ENCODE results near the gene NPAS3.

Gene NPAS3

DNA sequence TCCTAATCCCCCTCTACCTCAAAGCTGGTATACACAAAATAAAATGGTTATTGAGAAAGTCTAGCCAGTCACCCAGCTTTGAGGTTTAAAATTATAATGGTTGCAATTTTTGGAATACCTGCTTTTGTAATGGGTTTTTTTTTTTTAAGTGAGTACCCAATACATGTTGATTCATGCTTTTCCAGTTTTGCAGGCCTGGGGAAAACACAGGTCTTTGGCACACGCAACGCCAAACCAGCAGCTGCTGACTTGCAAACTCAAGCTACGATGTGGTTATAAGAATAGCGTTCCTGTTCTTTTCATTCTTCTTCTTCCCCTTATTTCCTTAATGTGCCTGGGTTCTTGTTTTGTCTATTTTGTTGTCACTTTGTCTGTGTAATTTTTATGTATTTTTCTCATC lies 779.2 kb downstream of the NPAS3 start:
- DNase-seq (ENCODE audit: low spot score): no peak

DNA sequence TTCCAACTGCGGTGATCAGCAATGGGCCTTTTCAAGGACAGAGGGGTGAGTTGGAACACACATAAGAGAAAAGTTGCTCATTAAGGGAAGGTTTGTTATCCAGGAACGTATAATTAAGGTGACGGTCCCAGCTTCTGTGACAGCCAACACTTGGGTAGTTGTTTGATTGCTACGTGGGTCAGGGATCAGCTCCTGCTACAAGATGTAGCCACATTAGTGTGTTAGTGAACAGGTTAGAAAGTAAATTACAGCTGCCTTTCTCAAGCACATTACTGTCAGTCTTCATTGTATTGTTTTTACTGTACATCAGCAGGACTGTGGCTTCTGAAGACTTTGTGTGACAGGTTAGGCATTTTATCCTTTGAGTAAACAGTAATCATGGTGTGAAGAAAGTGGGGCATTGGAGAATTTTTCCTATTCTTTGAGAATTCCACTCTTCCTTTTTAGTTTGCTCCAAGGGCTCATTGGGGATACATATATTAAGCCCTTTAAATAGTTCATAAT lies 781.7 kb downstream of the NPAS3 start:
- DNase-seq (ENCODE audit: low spot score): no peak

DNA sequence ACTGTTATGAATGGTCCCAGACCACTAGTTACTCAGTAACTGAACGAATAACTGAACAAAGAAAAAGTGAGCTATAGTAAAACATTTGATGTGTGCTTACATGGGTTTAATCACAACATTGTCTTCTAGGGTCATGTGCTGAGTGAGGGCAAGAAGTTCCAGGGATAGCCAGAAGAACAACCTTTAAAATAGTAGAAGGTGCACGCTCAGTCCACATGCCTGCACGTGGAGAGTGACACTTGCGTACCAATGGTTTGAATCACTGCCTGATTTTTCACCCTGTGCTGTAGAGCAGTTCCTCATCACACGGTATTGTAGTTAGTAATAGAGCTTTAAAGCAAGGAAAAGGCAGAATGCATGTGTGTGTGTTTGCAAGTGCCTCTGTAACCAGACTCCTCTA lies 788.0 kb downstream of the NPAS3 start:
- DNase-seq (ENCODE audit: low spot score): no peak

DNA sequence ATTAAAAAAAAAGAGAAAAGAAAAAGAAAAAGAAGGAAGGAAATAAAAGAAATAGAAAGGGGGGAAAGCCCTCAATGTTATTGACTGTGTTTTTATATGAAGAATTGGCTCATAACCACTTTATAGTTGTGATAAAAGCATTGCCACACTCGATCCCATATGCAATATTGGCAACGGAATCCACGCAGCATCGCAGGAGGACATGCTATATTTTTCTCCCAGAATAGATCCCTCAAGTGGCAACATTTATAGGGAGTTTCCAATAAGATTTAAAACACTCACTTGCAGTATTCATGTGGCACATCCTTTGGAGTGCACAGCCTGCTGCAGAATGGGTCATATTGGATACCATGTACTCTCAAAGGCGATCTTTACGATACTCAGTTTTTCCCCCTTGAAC lies 788.9 kb downstream of the NPAS3 start:
- no peak for DNase-seq (ENCODE audit: low spot score)

DNA sequence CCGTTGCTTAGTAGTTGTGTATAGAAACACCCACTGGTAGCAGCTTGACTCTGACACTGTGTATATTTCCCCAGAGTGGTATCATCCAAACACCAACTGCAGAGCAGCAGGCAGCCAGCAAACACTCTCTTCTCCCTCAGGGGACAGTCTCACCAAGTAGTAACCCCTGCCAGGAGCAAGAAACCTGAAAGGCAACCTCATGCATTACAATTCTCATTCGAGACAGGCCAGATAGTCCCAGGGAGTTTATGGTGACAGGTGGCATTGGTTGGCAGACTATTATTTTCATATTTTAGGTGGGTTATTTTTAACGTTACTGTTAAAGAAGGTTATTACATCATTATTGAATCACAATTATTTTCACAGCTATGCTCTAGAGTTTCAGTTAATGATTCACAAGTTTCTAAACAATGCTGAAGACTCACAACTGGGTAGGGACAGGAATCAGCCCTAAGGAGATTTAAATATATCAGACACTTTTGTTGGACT lies 789.4 kb downstream of the NPAS3 start:
- DNase-seq (ENCODE audit: low spot score): no peak

DNA sequence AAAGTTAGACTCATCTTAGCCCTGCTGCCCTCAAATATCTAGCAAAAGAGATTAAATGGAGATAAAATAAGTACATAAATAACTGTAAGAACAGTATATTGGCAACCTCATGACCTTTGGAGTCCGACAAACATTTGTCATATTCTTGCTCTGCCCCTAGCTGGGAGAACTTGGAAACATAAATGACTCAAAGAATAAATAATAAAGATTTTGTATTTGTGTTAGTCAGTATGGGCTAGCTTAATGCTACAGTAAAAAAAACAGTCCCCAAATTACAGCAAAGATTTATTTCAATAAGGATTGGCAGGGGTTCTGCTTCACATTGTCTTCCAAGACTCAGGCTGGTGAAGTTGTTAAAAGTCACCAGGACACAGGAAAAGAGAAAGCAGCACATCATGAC lies 791.5 kb downstream of the NPAS3 start:
- no peak for DNase-seq (ENCODE audit: low spot score)

DNA sequence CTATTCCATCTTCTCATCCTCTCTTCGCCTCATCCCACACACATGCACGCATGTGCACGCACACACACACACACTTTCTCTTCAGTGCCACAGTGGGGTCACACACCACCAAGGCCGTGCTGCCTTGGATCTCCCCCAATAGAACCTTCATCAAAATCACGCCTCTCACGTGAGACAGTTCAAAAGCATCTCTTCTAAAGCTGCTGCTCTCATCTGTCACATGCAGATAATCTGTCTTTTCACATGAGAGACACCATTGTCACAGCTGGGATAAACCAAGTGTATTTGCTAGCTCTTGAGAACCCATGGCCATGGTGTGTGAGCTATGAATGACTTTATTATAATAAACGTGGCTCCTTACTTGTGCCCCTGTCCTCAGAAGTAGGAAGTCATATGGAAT lies 793.5 kb downstream of the NPAS3 start:
- no peak for DNase-seq (ENCODE audit: low spot score)

DNA sequence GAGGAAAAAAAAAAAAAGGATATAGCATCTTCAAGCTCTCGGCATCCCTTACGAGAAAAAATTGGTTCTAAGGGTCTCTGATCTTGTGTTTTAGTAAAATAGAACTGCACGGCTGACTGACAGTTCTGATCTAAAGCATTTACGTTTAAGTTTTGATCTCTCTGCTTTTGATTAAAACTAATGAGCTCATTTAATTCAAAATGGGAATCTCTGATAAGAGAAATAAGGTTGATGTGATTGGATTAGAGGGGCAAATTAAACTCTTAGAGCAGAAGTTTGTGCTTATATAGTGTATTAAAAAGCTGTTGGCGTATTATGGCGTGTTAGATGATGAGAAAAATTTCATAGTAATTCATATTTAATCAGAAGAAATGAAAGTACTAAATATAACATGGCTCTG lies 794.6 kb downstream of the NPAS3 start:
- no peak for DNase-seq (ENCODE audit: low spot score)

DNA sequence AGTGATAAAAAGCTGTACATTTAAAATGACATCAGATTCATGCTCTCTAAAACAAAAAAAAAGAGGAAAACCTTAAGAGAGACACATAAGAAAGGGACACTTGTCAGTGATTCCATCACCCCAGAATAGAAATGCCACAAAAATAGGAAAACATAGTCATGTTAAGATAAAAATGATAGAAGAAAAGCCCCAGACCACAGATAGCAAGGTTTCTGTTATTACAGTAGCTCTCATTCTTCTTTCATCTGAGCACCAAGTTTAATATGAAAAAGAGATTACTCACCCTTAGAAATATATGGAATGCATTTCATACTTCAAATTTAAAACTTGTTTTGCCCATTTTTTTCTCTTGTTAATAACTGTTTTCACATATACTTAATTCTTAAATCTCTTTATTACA lies 795.0 kb downstream of the NPAS3 start:
- no peak for DNase-seq (ENCODE audit: low spot score)

DNA sequence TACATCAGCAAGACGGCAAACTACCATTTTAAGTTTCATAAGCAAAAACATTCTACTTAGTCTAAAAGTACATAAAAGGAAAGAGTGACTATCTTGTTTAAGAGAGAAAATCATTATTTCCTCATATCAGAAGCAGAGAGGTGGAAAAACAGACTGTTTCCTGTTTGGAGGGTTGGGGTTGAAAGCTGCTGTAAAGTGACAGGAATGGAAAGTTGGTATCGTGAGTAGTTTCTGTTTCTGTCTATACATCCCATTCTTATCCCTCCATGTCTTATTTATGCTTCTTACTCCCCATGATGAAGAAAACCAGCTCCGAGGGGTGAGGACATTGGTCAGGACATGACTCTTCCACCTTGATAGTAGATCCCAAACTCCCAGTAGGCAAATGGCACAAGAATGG lies 795.7 kb downstream of the NPAS3 start:
- DNase-seq (ENCODE audit: low spot score): no peak

DNA sequence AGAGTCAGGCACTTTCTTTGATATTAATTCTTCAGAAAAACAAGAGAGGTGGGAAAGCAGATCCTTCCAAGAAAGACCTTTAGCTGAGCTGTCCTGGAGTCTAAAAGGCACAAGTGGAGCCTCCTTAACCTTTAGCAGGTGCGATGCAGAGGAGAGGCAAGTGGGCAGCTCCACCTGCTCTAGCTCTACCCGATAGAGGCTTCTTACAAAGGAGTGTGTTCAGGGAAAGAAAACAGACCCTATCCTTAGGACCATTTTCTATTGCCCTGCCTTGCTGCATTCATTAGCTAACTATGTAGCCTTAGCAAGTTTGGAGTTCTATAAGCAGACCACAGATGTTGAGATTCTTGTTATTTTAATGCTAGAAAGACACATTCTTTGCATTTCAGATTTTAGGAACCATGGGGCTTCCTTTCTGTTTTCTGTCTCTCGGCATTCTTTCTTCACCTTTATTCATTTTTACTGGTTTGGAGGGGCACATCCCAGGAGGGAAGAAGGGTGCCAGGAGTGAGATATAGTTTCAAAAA lies 797.7 kb downstream of the NPAS3 start:
- DNase-seq (ENCODE audit: low spot score): no peak

DNA sequence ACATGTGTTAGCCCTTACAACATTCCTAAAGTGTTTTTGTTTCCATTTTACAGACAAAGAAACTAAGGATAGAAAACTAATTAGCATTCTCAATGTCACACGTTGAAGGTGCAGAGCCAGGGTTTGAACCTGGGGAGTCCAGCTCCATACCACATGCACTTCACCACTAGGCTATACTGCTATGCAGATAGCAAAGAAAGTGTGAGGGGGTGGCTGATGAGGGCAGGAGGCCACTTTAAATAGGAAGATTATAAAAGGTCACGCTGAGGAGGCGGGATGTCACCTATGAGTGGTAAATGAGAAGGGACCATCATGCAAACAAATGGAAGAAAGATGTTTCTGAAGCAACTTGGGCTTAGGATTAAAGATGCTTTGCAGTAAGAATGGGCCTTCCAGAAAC lies 798.3 kb downstream of the NPAS3 start:
- DNase-seq (ENCODE audit: low spot score): no peak

DNA sequence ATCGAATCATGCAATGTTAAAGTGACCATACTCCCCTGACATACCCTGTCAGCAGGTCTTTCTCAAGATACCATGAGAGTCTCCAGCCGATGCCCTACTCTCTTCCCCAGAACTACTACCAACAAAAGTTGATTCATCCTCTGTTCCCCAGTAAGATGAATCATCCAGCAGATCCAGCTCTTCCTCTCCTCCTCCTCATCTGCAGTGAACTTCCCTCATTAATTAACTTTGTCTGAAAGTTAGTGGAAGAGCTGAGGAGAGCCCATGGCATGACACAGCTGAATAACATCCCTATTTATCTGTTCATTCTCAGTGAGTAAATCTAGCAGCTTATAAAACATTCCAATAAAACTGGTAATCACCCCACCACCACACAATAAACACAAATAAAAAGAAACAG lies 798.8 kb downstream of the NPAS3 start:
- no peak for DNase-seq (ENCODE audit: low spot score)

DNA sequence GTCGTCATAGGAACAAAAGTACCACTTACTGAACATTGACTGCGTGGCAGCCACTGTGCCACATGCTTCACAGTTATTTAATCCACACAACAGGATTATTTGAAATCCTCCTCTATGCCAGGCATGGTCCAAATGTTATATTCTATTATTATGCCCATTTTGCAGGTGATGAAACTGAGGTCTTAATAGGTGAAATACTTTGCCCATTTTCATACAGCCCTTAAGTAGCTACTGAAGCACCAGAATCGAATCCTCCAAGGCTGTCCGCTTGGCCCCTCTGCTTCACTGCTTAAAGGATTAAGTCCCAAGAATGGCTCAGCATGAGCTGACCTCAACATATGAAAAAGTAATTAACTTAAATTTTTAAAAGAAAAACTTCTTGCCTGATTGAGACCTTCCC lies 799.4 kb downstream of the NPAS3 start:
- no peak for DNase-seq (ENCODE audit: low spot score)

DNA sequence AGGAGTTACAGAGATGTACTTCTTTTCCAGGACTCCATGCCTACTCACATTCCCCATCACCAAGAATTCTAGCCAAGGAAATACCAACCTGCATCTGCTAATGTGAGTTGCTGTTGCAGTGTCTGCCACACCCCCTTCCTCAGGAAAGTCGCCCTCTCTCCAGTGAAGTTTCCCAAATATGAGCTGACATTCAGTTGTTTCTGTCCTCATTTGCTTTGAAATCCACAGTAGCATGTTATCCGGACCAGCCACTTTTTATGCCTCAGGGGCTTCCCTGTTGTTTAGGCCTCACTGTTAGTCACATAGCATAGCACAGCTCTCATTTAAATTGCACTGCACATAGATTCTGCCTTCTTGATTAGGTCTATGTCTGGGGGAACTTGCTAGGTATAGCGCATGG lies 799.8 kb downstream of the NPAS3 start:
- no peak for DNase-seq (ENCODE audit: low spot score)

DNA sequence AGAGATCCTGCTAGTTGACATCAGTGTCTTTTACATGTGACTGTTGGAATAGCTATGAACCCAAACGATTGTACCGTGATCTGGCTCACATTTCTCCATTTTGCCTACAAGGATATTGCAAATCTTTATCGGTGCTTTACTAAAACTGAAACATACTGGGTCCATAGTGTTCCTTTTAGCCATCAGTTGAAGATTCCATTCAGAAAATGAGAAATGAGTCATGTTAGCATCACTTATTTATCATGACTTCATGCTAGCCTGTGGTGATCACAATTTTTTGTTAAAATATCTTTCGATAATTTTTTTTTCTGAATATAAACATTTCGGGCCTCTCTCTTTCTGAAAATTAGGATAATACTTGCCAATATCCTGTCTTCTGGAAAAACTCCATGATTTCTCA lies 801.9 kb downstream of the NPAS3 start:
- no peak for DNase-seq (ENCODE audit: low spot score)

DNA sequence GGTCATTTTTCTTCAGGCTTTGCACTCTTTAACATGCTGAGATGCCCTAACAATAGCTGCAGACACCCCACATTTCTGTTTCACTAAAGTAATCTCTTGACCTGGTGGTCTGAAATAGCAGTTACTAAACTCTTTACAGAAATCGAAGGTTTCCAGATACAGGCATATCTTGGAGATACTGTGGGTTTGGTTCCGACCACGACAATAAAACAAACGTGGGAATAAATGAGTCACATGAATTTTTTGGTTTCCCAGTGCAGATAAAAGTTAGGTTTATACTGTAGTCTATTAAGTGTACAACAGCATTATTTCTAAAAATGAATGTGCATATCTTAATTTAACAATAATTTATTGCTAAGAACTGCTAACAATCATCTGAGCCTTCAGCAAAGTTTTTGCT lies 803.5 kb downstream of the NPAS3 start:
- no peak for DNase-seq (ENCODE audit: low spot score)

DNA sequence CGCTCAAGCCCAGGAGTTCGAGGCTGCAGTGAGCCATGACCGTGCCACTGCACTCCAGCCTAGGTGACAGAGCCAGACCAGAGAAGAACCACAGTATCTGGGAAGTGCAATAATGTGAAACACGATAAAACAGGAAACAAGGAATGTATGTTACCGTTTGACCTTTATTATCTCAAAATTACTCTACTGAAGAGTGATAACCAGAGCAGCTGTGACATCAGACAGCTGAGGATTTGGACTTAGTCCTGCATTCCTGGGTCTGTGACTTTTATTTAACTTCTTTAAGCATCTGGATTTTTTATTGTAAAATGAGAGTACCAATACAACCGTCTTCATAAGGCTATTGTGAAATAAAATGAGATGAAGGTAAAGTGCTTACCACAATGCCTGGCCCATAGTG lies 806.5 kb downstream of the NPAS3 start:
- no peak for DNase-seq (ENCODE audit: low spot score)

DNA sequence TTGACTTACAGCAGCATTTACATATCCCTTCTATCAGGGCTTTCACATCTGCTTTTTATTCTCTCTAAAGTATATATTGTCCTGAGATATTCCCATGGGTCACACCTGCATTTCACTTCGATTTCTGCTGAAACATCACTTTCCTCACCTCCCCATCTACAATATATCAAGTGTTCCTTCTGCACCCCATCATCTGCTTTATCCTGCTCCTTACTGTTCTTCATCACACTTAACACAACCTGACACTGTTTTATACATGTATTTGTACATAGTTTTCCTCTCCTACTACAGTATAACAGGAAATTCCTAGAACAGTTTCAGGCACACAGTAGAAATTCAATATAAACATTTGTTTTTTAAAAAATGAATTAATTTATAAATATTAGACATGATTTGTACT lies 809.1 kb downstream of the NPAS3 start:
- DNase-seq (ENCODE audit: low spot score): no peak

DNA sequence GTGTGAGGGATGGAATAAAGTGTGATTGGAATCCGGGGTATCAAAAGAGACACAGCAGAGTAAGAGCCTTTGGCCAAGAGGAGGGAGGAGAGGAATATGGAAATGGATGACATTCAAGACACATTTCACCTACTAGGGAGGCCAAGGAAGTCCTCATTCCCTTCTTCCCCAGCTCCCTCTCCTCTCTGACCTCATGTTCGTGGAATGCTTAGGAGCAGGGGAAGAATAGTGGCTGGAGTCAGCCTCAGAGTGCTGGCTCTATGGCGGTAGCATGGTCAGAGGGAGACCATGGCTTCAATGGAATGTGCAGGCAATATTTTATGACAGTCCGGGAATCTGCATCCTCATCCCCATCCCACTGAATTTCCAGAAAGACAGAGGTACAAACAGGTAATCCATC lies 815.6 kb downstream of the NPAS3 start:
- no peak for DNase-seq (ENCODE audit: low spot score)

DNA sequence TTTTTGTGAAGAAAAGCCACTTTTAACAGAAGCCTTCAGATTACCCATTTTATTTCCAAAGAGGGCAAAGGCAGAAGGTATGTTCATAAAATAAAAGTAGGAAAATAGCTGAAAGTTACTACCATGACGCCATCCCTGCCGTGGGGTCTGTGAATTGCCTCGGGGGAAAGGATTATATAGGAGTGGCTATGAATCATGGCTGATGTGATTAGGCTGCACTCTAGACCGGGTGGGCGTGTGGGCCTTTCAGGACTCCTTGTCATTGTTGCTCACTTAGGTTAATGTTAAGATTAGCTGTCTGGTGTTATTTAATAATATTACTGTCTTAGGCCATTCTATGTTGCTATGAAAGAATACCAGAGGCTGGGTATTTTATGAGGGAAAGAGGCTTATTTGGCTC lies 816.7 kb downstream of the NPAS3 start:
- DNase-seq (ENCODE audit: low spot score): no peak

DNA sequence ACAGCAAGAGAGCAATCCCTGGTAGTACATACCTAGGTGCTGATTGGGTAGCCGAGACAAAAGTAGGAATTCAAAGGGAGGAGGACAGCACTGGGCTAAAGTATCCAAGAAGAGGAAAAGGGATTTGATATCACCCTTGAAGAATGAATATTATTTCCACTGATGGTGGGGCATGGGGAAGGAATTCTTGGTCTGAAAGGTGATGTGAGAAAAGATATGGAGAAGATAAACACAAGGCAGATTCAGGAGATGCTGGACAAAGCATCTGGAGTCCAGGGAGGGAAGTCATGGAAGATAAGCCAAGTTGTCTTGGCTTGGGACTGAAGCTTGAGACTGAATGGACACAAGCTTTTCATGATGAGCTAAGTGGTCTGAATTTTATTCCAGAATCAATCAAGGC lies 818.2 kb downstream of the NPAS3 start:
- no peak for DNase-seq (ENCODE audit: low spot score)

DNA sequence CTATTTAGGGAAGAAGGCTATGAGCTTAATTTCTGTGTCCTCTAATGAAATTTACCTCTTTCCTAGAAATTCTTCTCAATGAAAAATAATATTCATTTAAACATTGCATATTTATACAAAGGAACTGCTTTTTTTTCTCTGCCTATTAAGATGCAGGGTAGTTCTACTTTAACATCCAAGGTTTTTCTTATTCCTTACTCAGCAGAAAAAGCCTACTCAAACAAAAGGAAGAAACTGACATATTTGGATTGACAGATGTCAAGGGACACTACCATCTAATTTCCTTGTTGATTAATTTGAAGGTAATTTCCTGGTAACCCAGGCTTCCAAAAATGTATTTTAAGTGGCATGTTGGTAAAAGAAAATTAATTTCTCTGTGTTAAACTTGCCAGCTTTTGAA lies 819.9 kb downstream of the NPAS3 start:
- no peak for DNase-seq (ENCODE audit: low spot score)

DNA sequence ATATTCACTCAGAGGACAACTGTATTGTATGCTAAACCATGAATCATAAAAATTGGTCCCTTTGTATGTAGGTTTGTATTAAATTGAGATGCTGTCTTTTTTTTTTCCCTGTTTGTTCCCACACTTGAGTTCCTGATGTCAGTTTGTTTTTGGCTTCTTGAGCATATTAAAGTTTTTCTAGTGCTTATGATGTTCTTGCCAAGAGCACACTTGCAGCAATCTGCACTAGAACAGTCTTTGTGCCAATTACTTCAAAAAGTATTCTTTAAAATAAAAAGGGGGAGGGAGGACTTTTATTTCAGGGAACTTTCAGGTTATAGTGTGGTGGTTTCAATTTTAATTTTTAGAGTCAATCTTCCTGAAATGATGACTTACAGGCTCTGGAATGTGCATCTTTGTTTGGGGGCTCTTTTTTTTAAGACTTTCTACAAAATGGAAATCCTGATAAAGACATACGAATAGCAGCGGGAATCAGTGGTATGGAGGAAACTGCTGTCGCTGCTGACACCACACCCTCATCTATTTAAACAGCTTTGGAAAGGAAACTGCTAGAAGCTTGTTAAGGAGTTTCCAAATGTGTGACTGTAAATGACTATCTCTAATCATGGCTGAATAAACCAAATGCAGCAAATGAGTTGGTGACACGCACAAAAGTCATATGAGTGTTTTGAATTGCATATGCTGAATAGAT lies 823.6 kb downstream of the NPAS3 start:
- no peak for DNase-seq (ENCODE audit: low spot score)
